ENCODE measurements around the gene ARSA.
A peak's percentile ranks its signal among the peaks of the same experiment; 100 is the strongest.

The ARSA gene

DNA sequence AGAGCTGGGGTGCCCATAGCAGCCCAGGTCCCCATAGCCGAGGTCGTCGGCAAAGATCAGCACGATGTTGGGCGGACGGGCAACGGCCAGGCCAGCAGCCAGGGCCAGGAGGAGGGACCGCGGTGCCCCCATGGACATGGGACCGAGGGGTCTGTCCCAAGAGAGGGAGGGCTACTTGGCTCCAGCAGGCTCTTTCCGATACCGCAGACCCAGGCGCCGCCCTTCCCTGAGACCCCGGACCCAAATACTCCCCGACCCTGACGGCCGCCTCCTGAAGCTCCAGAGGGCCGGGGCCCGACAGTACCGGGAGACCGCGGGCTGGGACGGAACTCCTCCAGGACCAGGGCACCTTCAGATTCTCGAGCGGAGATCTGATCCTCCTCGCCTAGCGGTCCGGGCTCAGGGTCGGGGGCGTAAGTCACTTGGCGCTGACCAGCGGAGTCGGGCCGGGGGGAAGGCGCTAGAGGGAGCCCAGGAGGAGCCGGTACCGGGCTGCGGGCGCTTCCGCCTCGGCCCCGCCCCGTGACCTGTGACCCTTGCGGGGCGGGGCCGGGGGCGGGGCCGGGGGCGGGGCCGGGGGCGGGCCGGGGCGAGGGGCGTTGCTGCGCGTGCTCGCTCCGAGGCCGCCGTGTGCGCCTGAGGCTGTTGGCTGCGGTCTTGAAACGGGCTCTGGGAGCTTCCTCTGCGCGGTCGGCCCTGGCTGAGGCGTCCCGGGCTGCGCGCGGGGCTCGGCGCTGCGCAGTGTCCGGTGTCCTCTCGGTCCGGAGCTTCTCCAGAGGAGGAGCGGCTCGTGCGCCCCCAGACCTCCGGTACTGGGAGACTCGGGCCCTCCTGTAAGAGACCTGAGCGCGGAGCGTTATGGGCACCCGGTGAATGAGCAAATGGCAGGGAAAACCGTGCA is at the start of gene ARSA:
Gene ARSA (minus strand): TSS at position 511 of the 901 bp plus-strand sequence. CDS start 373 bp downstream, at position 138.
- Histone ChIP-seq H3K27ac (peak within 1 kb of the TSS; percentile 88), H3K4me2 (peak within 1 kb of the TSS; percentile 96), H3K36me3 (peaks cover 18% of the 10 kb centered on the region; the same call in 1 of the 2 replicates), H3K9ac (peak within 1 kb of the TSS; percentile 90), H3K27me3 (no peaks in the 10 kb centered on the region), H3K9me3 (no peaks in the 10 kb centered on the region), H3K4me1 (peaks cover 38% of the 10 kb centered on the region), H4K20me1 (no peaks in the 10 kb centered on the region), H3K4me3 (peak within 1 kb of the TSS; percentile 86)
- TF ChIP-seq Cebpa-rat (IDR thresholded peaks at IDR 0.05): no peak

DNA sequence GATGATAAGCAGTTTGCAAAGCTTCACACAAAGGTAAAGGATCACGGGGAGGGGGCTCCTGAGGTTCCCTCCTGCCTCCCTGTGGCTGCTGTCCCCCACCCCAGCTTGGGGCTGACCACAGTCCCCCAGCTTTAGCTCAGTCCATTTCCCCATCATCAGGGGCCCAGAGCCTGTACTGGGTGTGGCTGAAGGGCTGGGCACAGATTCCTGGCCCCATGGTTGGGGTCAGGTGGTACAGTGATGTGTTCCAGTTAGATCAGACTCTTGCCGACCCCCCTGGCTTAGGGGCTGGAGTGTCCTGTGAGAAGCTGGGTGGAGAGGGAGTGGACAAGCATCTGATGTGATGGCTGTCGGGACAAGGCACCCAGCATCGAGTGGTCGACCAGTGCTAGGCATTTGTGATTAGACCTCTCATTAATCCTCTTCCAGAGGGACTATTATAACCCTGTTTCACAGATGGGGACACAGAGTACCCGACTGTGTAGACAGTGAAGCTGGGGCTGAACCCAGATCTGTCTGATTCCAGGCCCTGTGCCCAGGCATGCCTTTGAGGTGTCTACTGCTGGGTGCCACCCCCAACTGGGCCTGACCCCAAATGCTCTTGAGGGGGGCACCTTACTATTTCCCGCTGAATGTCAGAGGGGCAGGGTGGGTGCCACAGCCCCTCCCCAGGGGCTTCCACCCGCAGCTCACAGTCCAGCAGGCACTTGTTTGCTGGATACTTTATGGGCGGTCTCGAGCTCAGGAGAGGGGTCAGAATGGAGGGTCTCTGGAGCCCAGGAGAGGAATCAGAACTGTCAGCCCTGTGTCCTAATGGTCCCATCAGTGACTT is 48.9 kb upstream of the ARSA start:
- peaks cover 32% of the 10 kb centered on the region for H3K4me1 ChIP-seq
- H3K4me2 ChIP-seq: peak overlapping the region; percentile 75; the same call in 1 of the 2 replicates
- no peak for TF ChIP-seq Cebpa-rat (IDR thresholded peaks at IDR 0.05)
- H4K20me1 ChIP-seq: peaks cover 49% of the 10 kb centered on the region
- no peaks in the 10 kb centered on the region for H3K27me3 ChIP-seq
- peaks cover 20% of the 10 kb centered on the region for H3K9me3 ChIP-seq
- no peak overlapping the region for H3K4me3 ChIP-seq
- peaks cover 52% of the 10 kb centered on the region for H3K36me3 ChIP-seq
- no peak overlapping the region for H3K27ac ChIP-seq
- H3K9ac ChIP-seq: no peak overlapping the region

- Histone ChIP-seq H3K27ac (no peak overlapping the region), H3K9me3 (peaks cover 19% of the 10 kb centered on the region), H4K20me1 (peaks cover 49% of the 10 kb centered on the region), H3K9ac (no peak overlapping the region), H3K27me3 (no peaks in the 10 kb centered on the region), H3K4me2 (peak overlapping the region; percentile 75), H3K4me3 (peak overlapping the region; percentile 81), H3K4me1 (peaks cover 39% of the 10 kb centered on the region), H3K36me3 (peaks cover 49% of the 10 kb centered on the region)
- TF ChIP-seq Cebpa-rat (IDR thresholded peaks at IDR 0.05): no peak
Measured at GRCh38 chr22:50676180-50676636, 48.3 kb upstream of the ARSA start.

- Histone ChIP-seq H4K20me1 (peaks cover 49% of the 10 kb centered on the region), H3K9me3 (peaks cover 15% of the 10 kb centered on the region), H3K4me3 (peak overlapping the region; percentile 81), H3K27me3 (no peaks in the 10 kb centered on the region), H3K36me3 (peaks cover 44% of the 10 kb centered on the region), H3K9ac (peak overlapping the region; percentile 78; the same call in 1 of the 2 replicates), H3K4me1 (peaks cover 44% of the 10 kb centered on the region), H3K4me2 (peak overlapping the region; percentile 75), H3K27ac (no peak overlapping the region)
- TF ChIP-seq Cebpa-rat (IDR thresholded peaks at IDR 0.05): no peak
Measured at GRCh38 chr22:50675553-50676179, 47.7 kb upstream of the ARSA start.

GRCh38 chr22:50674606-50675552 is 46.9 kb upstream of the ARSA start:
- peak overlapping the region; percentile 75 for H3K4me2 ChIP-seq
- H3K36me3 ChIP-seq: peaks cover 43% of the 10 kb centered on the region
- TF ChIP-seq Cebpa-rat (IDR thresholded peaks at IDR 0.05): no peak
- peaks cover 15% of the 10 kb centered on the region for H3K9me3 ChIP-seq
- H3K27ac ChIP-seq: peak overlapping the region; percentile 65
- no peaks in the 10 kb centered on the region for H3K27me3 ChIP-seq
- peak overlapping the region; percentile 78 for H3K9ac ChIP-seq
- peaks cover 47% of the 10 kb centered on the region for H3K4me1 ChIP-seq
- peak overlapping the region; percentile 81 for H3K4me3 ChIP-seq
- peaks cover 49% of the 10 kb centered on the region for H4K20me1 ChIP-seq

DNA sequence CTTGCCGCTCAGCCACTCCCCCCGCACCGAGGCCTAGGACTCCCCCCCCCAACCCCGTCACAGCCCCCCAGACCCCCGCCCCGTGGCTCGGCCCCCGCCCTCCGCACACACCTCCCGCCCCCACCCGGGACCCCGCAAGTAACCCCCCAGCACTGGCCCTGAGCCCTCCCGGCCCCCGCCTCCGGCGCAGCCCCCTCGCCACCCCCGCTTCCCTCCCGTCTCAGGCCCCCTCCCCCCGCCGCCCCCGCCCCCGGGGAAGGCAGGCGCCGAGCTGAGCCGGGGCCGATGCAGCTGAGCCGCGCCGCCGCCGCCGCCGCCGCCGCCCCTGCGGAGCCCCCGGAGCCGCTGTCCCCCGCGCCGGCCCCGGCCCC is 46.2 kb upstream of the ARSA start:
- peaks cover 36% of the 10 kb centered on the region for H3K36me3 ChIP-seq
- H3K4me2 ChIP-seq: peak overlapping the region; percentile 96; the same call in 1 of the 2 replicates
- no peaks in the 10 kb centered on the region for H3K27me3 ChIP-seq
- peaks cover 47% of the 10 kb centered on the region for H3K4me1 ChIP-seq
- H3K9me3 ChIP-seq: peaks cover 11% of the 10 kb centered on the region
- H4K20me1 ChIP-seq: peaks cover 44% of the 10 kb centered on the region
- TF ChIP-seq Cebpa-rat (IDR thresholded peaks at IDR 0.05): no peak
- peak overlapping the region; percentile 89 for H3K9ac ChIP-seq
- H3K4me3 ChIP-seq: peak overlapping the region; percentile 89
- H3K27ac ChIP-seq: peak overlapping the region; percentile 94; the same call in 1 of the 2 replicates

DNA sequence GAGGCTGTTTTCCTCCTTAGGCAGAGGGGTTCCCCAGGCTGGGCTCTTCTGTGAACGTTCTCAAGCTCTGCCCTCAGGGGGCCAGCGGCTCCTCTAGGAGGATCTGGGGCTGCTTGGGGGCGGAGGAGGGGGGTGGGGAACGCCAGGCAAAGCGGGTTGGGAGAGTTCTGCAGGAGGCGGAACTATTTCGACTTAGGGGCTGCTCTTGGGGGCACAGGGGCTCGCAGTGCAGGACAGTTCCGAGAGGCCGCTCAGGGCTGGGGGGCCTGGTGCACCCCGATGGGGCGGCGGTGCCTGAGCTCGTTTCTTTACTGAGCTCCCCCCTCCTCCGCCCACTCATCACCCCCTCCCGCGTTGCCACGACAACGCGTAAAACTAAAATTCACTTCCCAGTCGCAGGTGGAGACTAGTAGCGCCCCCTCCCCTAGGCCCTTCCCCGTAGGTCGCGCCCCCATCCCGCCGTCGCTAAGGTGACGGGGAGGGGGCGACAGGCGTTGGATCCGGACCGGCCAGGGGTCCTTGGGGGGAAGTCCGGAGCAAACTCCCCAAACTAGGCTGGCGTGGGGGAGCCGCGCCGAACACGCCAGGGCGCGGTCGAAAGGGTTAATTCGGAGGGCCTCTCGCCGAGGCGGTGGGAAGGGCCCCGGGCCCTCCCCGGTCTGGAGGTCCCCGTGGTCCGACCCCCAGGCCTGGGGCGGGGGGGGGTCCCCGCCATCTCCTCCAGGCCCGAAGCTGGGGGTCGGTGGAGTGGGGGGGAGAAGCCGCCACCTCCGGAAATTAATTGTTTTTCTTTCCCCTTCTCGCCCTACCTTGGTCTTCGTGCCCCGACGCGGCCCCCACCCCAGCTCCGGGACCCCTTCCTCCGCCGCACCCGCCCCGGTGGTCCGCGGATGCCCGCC is 45.5 kb upstream of the ARSA start:
- TF ChIP-seq Cebpa-rat (IDR thresholded peaks at IDR 0.05): no peak
- peak overlapping the region; percentile 96 for H3K4me2 ChIP-seq
- H3K9me3 ChIP-seq: peaks cover 5% of the 10 kb centered on the region
- H4K20me1 ChIP-seq: peaks cover 38% of the 10 kb centered on the region
- H3K4me3 ChIP-seq: peak overlapping the region; percentile 89
- no peaks in the 10 kb centered on the region for H3K27me3 ChIP-seq
- peak overlapping the region; percentile 94 for H3K27ac ChIP-seq
- peaks cover 47% of the 10 kb centered on the region for H3K4me1 ChIP-seq
- H3K9ac ChIP-seq: peak overlapping the region; percentile 89
- peaks cover 29% of the 10 kb centered on the region for H3K36me3 ChIP-seq

Measured in BLaER1 (cell line).